GM18526 (cell line): ENCODE data around the gene EMB.

Experiments used
- POLR2A ChIP-seq: IDR thresholded peaks from 3 replicates; pipeline ENCODE4 v1.6.1; 2011; ENCODE audit not compliant: insufficient read length; ENCODE audit errors: extremely low read depth

Gene EMB

GRCh38 chr5:50359187-50359586 is 81.9 kb downstream of the EMB start:
- TF ChIP-seq POLR2A, result no peak

- TF ChIP-seq POLR2A, result no peak
Measured at GRCh38 chr5:50352382-50352781, 88.7 kb downstream of the EMB start.
